Motor neuron (in vitro differentiated cells): ENCODE measurements around the gene MINDY4. TPM values are rescaled to one million over a fixed set of nuclear protein-coding genes. Genes with fewer than 3 reads are reported as not detected.

Experiments used
- ATAC-seq, 8 experiments: fragments of 200-7000 bp; cut with Tn5 transposase; replicated peaks in 6 of 8; 2 replicates each; pipeline ENCODE4 v1.8.0; 2021; ENCODE audit warnings: mild to moderate bottlenecking in 8 of 8, moderate library complexity in 8 of 8
- H3K27ac ChIP-seq, 2 donors: fragments of 250-450 bp; sonication (Bioruptor Pico); 2 replicates each; pipeline ENCODE4 v1.9.0; 2021; ENCODE audit warnings: antibody characterized with exemption in 2 of 2, mild to moderate bottlenecking in 2 of 2, moderate library complexity in 1 of 2
- H3K4me1 ChIP-seq, 2 donors: fragments of 250-450 bp; sonication (Bioruptor Pico); replicated peaks in 1 of 2; 2 replicates each; pipeline ENCODE4 v1.6.1; 2021; ENCODE audit warnings: antibody characterized with exemption in 2 of 2, mild to moderate bottlenecking in 2 of 2, moderate library complexity in 1 of 2
- H3K4me3 ChIP-seq, 5 donors: fragments of 250-450 bp; sonication (Bioruptor Pico); 2 replicates each; pipeline ENCODE4 v1.9.0; 2021; ENCODE audit warnings: antibody characterized with exemption in 5 of 5, mild to moderate bottlenecking in 5 of 5, moderate library complexity in 4 of 5
- WGBS, 10 experiments: fragments of 450-650 bp; shearing (Covaris generic); methylation state at CpG; one replicate each; pipeline ENCODE4 v1.0.0; 2022; 5-methylcytosine and 5-hydroxymethylcytosine counted together
- in situ Hi-C, 9 experiments: fragments of 400-800 bp; cut with MboI; loops; one replicate each; pipeline ENCODE4 v1.15.0; 2021; ENCODE audit warnings: low sequenced_read_pairs in 9 of 9, low pct_unique_long_range_greater_than_20kb in 2 of 9; ENCODE audit not compliant: unreplicated experiment in 9 of 9
- total RNA-seq, 8 experiments: library from RNA; unstranded; fragments of 300-600 nt; gene quantifications; 2 replicates each; pipeline versions ENCODE4 v1.2.3 to v1.2.4, GENCODE V29; 2022

Gene MINDY4
- total RNA-seq, 8 experiments from 2014 or later, result 2.5 to 12.3 (median 4.6) TPM

DNA sequence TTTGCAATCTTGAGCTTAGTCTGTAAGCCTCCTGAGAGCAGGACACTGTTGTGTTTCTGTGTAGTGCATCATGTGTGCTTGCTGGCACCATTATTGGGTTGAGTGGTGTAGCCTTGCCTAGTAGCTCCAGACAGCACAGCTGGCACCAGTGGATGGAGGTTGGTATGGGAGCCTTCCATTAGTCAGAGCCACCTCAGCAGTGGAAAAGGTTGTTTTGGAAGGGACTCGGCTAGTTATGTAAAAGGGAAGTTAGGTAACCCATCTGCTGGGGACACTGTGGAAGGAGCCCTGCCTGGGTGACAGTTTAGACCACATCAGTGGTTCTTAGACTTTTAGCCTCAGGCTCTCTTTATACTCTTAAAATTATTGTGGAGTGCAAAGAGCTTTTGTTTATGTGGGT is 16.3 kb downstream of the MINDY4 start:
- no peak overlapping the region for H3K4me3 ChIP-seq
- no peaks in the 10 kb centered on the region for H3K4me1 ChIP-seq
- WGBS, 10 experiments, result 80 to 100% (median 100%) methylated on average over 1 of the region's 1 CpG; no CpG with 5 or more reads in 6 of the 10 experiments
- H3K27ac ChIP-seq, result no peak overlapping the region
- ATAC-seq, result no peak
- in situ Hi-C loops, result loop anchor here in 1 of 9 experiments (25.0 kb wide), 1 partner anchor 325 kb away; no protein-coding TSS in a partner anchor

DNA sequence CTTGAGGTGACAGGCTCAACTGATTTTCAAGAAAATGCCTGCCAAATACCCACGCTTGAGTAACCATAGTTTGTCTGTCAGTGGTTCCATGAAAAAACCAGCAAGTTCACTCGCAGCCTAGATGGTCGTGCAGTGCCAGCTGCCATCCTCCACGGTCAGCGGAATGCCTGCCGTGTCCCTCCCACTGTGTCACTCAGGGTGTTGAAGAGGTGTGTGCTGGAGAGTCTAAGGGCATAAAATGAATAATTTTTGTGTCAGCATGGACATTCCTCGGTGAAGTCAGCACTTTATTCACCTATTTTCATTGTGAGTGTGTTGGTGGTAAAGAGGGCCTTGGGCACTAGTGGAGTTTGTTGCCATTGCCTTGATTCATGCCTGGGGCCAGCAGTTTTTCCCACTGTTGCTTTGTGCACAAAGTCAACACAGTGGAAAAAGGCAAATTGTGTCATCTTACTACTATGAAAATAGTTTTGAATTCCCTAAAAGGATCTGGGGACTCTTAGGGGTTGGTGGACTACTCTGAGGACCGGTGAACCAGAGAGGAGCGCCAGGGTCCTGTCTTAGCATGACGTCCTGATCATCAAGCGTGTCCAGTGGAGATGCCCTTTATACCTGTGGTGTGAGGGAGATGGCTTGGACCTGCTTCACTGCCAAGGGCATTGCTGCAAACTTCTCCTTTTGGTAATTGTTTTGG is 17.6 kb downstream of the MINDY4 start:
- Histone ChIP-seq H3K4me1 (no peaks in the 10 kb centered on the region), H3K4me3 (no peak overlapping the region), H3K27ac (no peak overlapping the region)
- WGBS, 10 experiments, result 81 to 100% (median 89%) methylated on average over 1 to 6 of the region's 11 CpGs; no CpG with 5 or more reads in 4 of the 10 experiments
- no peak for ATAC-seq
- in situ Hi-C loops, result loop anchor here in 1 of 9 experiments (25.0 kb wide), 1 partner anchor 324 kb away; no protein-coding TSS in a partner anchor

DNA sequence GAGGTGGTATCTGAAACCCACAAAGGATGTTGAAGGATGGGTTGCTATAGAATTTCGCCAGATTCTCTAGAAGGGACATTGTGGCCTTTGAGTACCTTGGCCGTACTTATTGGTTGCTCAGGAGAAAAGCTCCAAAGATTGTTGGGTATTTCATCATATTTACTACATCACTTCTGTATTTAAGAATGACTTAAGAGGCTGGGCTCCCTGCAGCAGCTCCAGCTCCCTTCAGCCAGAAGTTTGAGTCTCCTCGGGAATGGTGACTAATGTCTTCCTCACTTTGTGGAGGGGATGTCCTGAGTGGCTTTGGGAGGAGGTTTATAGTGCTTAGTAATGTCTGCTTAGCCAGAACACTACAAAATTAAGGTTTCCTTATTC is 18.1 kb downstream of the MINDY4 start:
- 92 to 100% (median 97%) methylated on average over 1 to 3 of the region's 3 CpGs; no CpG with 5 or more reads in 5 of the 10 experiments for WGBS, 10 experiments
- no peak overlapping the region for H3K27ac ChIP-seq
- ATAC-seq, result peak in 4 of 8 experiments; percentile 70 to 88 (median 82)
- H3K4me3 ChIP-seq, result no peak overlapping the region
- H3K4me1 ChIP-seq, result no peaks in the 10 kb centered on the region
- in situ Hi-C loops, result loop anchor here in 1 of 9 experiments (25.0 kb wide), 1 partner anchor 323 kb away; no protein-coding TSS in a partner anchor

DNA sequence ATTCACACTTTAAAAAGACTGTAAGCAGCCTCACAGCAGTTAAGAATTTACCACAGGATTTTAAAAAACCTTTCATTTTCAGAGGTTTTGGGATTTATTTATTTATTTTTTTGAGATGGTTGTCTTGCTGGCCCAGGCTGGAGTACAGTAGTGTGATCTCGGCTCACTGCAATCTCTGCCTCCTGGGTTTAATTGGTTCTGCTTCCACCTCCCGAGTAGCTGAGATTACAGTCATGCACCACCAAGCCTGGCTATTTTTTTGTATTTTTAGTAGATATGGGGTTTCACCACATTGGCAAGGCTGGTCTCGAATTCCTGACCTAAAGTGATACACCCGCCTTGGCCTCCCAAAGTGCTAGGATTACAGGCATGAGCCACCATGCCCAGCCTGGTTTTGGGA is 19.1 kb downstream of the MINDY4 start:
- Histone ChIP-seq H3K4me3 (no peak overlapping the region), H3K4me1 (no peaks in the 10 kb centered on the region), H3K27ac (no peak overlapping the region)
- in situ Hi-C loops, result loop anchor here in 1 of 9 experiments (25.0 kb wide), 1 partner anchor 322 kb away; no protein-coding TSS in a partner anchor
- ATAC-seq, result no peak
- 80 to 100% (median 93%) methylated on average over 1 to 4 of the region's 4 CpGs; no CpG with 5 or more reads in 5 of the 10 experiments for WGBS, 10 experiments

DNA sequence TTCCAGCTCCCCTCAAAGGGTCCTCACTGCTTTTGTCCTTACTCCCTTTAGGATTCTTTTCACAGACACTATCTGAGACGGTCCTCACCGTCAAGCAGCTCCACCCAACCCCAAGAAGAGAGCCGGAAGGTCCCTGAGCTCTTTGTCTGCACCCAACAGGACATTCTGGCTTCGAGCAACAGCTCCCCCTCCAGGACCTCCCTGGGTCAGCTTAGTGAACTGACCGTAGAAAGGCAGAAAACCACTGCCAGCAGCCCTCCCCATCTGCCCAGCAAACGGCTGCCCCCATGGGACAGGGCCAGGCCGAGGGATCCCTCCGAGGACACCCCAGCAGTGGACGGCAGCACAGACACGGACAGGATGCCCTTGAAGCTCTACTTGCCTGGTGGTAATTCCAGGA is 19.9 kb downstream of the MINDY4 start:
- no peak for ATAC-seq
- H3K4me3 ChIP-seq, result no peak overlapping the region
- WGBS, 10 experiments, result 60 to 100% (median 86%) methylated on average over 1 to 6 of the region's 10 CpGs; no CpG with 5 or more reads in 5 of the 10 experiments
- no peak overlapping the region for H3K27ac ChIP-seq
- in situ Hi-C loops, result loop anchor here in 1 of 9 experiments (25.0 kb wide), 1 partner anchor 321 kb away; no protein-coding TSS in a partner anchor
- H3K4me1 ChIP-seq, result no peaks in the 10 kb centered on the region

DNA sequence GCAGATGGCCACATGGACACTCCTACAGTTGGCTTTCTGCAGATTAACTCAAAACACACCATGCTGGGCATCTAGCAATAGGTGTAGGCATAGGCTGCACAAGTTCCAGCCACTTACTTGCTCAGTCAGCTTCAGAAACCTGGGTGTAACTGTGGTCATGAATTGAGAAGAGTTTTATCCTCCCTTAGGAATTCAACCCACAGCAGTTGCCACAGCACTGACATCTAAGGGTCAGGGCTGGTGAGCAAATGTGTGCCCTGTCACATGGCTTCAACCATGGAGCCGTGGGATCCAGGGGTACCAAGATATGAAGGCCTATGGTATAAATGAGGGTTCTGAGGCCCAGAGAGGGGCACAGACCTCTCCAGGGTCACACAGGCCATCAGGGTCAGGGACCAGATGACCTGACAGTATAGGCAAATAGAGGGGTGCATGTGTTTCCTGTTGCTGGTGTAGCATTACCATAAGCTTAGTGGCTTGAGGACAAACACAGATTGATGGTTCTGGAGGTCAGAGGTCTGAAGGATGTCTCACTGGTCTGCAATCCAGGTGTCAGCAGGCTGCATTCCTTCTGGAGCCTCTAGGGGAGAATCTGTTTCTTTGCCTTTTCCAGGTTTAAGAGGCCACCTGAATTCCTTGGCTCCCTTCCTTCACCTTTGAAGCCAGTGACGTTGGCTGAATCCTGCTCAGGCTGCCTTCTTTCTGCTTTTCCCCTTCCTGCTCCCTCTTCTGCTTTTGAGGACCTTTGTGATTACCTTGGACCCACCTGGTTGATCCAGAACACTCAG is 24.1 kb downstream of the MINDY4 start:
- 83 to 100% (median 100%) methylated on average over 1 to 2 of the region's 2 CpGs; no CpG with 5 or more reads in 7 of the 10 experiments for WGBS, 10 experiments
- Histone ChIP-seq H3K4me3 (no peak overlapping the region), H3K27ac (no peak overlapping the region), H3K4me1 (no peaks in the 10 kb centered on the region)
- ATAC-seq, result peak in 1 of 8 experiments; percentile 17
- in situ Hi-C loops, result loop anchor here in 1 of 9 experiments (25.0 kb wide), 1 partner anchor 317 kb away; no protein-coding TSS in a partner anchor

DNA sequence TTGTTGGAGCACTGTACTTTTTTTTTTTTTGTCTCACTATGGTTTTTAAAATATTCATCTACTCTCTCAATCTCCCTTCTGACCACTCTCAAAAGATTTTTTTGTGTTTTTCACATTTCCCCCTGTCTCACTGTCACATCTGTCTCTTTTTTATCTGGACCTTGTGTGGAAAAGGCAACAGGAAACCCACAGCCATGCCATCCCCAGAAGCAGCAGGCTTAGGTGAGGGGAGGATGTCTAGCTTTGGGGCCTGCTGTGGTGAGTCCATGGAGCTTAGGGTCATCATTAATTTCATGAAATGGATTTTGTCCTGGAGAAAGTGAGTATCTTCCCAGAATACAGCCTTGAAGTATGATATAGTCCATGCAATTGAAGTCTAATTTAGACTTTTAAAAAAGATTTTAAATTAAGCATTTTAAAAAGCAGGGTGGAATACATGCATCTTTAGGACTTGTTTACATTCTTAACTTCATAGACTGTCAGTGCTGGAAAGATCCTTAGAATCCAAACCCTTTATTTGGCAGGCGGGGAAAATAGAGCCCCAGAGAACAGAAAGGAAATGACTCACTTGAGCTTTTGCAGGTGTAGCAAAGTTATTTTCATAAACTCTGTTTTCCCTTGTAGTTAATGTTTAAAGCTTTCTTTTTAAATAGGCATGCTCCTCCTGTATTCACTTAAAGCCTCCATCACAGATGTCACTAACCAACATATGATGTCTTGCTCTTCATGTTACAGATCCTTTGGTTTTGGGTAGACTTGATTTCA is 25.1 kb downstream of the MINDY4 start:
- no peak overlapping the region for H3K4me3 ChIP-seq
- WGBS, 10 experiments, result 0 to 100% (median 88%) methylated on average over 1 of the region's 1 CpG; no CpG with 5 or more reads in 1 of the 10 experiments
- H3K4me1 ChIP-seq, result peaks cover 0 to 2% of the 10 kb centered on the region in 2 donors
- ATAC-seq, result peak in 1 of 8 experiments; percentile 57
- in situ Hi-C loops, result loop anchor here in 1 of 9 experiments (25.0 kb wide), 1 partner anchor 316 kb away; no protein-coding TSS in a partner anchor
- H3K27ac ChIP-seq, result no peak overlapping the region

DNA sequence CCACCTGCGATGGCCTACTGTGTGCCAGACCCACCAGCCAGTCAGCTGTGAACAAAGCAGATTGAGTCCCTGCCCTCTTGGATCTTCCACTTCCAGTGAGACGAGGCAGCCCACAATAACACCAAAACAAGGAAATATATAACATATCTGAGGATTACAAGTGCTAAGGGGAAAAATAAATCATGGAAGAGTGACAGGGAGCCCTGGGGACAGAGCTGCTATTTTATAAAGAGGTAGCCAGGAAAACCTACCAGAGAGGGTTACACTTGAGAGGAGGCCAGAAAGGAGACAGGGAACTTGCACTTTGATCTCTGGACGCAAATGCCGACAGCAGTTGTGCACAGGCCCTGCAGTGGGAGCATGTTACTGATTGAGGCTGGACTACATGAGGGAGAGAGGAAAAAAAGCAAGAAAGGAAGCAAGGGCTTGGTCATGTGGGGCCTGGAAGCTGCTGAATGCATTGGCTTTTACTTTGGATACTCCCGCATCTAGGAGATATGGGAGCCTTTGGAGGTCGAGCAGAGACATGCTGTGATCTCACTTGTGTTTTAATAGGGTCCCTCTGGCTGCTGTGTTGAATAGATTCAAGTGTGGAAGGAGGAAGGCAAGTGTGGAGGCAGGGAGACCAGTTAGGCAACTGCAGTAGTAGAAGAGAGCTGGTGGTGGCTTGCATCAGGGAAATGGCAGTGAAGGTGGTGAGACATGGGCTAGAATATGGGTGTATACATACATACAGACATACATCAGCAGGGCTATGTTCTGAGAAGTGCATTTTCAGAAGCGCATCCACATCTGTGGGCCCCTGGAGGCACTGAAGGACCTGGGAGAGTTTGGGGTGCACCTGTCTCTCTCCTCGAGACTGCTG is 26.2 kb downstream of the MINDY4 start:
- in situ Hi-C loops, result loop anchor here in 1 of 9 experiments (25.0 kb wide), 1 partner anchor 315 kb away; no protein-coding TSS in a partner anchor
- 55 to 100% (median 87%) methylated on average over 2 to 6 of the region's 8 CpGs for WGBS, 10 experiments
- Histone ChIP-seq H3K4me1 (peaks cover 0 to 2% of the 10 kb centered on the region in 2 donors), H3K4me3 (no peak overlapping the region), H3K27ac (no peak overlapping the region)
- ATAC-seq, result no peak

DNA sequence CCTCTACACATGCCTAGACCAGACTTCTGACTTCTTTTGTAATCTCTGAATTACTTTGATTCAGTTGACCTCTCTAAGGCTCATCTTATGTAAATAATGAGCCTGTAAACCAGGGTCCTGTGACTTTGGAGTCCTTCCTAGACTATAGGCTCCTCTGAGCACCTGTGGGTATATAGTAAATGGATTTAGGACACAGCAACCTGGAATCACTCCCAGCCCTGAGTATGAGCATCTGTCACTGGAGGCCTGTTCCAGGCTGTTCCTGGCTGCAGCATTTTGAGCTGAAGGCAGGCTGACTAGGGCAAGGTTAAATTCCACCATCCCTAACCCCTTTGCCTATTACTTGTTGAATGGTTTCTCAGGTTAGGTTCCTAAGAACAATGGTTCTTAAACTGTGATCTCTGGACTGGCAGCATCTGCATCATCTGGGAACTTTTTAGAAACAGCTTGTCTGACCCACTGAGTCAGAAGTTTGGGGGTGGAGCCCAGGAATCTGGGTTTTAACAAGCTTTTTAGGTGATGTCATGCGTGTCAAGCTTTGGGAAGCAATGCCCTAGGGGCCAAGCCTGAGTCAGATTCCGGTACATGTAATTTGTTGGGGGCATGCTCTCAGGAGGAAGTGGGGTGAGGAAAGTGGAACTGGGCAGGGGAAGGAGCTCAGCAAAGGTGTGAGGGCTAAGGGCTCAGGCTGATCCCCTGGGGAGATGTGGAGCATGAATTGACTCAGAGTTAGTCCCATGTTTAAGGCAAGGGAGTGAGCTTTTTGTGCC is 28.2 kb downstream of the MINDY4 start:
- in situ Hi-C loops, result loop anchor here in 1 of 9 experiments (25.0 kb wide), 1 partner anchor 313 kb away; no protein-coding TSS in a partner anchor
- no peak overlapping the region for H3K27ac ChIP-seq
- H3K4me3 ChIP-seq, result no peak overlapping the region
- WGBS, 10 experiments, result 6 to 79% (median 20%) methylated on average over 1 to 2 of the region's 2 CpGs; no CpG with 5 or more reads in 7 of the 10 experiments
- H3K4me1 ChIP-seq, result peaks cover 0 to 2% of the 10 kb centered on the region in 2 donors
- ATAC-seq, result peak in 3 of 8 experiments; percentile 7 to 56 (median 11)

DNA sequence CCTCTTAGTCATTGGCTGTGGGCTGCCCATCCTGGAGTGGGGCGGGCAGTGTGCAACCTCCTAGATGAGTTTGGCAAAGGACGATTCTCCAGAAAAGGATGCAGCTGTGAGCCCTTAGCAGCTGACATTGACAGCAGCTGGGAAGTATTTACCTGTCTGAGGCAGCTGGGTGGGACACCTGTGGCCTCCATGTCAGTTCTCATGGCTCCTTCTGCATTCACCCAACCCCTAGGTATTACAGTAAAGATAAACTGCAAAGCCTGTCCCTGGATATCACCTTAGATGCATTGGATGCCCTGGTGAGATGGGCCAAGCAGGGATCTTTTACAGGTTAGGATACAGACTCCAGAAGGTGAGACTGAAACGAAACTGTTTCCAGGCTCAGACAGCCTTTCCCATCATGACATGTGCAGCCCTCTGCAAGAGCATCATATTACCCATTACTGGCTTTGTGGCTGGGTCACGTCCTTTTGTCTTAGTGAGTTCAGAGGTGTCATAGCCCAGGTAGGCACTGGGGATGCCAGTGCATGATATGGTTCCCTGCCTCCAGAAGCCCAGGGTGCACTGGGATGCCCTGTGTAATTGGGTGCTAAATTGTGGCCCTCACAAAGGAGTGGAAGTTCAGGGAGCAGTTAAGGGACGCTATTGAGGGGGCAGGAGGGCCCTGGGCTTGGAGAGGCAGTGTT is 28.9 kb downstream of the MINDY4 start:
- H3K4me1 ChIP-seq, result peaks cover 0 to 2% of the 10 kb centered on the region in 2 donors
- no peak overlapping the region for H3K4me3 ChIP-seq
- in situ Hi-C loops, result loop anchor here in 8 of 9 experiments (10.0 to 25.0 kb wide), 6 partner anchors 162 to 325 kb away; partner anchors contain the start of gene GHRHR (in 2 of the 8)
- no peak overlapping the region for H3K27ac ChIP-seq
- 38 to 100% (median 83%) methylated on average over 1 to 3 of the region's 5 CpGs; no CpG with 5 or more reads in 4 of the 10 experiments for WGBS, 10 experiments
- peak in 3 of 8 experiments; percentile 2 to 16 (median 11) for ATAC-seq
